Stimulated activated CD8-positive, alpha-beta memory T cell treated with anti-CD3 and anti-CD28 coated beads, Interleukin-4, amount 100 ng/mL, for 48 hours (primary cell): ENCODE results near the gene SMO.
"Not testable (repeated sequence)": the region's sequence is repeated elsewhere in the genome, so short reads cannot be mapped to it uniquely, and the experiment has no call there.

ENCODE experiments used
- DNase-seq: peaks from one replicate; pipeline ENCODE4 v3.0.0-alpha.2; 2020

SMO gene

DNA sequence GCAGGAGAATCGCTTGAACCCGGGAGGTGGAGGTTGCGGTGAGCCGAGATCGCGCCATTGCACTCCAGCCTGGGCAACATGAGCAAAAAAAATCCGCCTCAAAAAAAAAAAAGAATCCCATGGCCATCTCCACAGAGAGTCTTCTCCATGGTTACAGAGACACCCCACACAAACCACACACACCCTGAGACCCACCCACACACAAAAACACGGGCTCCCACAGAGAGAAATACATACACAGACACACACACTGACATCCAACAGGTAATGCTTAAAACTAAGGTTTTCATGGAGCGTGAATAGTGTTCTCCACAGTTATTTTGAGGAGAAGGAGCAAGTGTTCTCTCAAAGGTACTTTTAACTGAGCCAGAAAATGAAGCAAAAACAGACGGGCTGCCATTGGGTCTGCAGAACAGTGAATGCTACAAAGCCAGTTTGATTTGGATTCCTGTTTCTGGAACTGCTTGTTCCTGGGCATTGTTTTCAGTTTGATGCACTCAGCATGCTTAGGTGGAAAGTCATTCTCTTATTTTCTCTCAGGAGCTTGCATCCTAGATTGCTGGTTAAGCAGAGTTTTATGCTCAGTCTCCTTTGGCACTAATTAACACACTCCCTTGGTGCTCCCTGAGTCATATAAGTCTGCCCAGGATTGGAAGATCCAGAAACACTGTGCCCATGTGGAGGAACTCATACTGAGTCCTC lies 51.8 kb downstream of the SMO start:
- DNase-seq = no peak

- no peak for DNase-seq
Observed at GRCh38 chr7:129244220-129244619, 55.8 kb downstream of the SMO start.

GRCh38 chr7:129245533-129245932 lies 57.1 kb downstream of the SMO start:
- DNase-seq = no peak

DNA sequence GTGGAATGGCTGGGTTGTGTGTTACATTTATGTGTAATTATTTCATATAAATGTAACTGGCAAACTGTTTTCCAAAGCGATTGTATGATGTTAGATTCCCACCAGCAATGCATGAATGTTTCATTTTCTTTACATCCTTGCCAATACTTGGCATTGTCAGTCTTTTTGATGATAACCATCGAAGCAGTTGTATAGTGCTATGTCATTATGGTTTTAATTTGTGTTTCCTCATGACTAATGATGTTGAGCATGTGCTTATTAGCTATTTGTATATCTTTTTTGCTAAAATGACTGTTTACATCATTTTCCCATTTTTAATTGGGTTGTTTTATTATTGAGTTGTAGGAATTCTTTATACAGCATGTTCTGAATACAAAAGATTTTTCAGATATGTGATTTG lies 58.7 kb downstream of the SMO start:
- DNase-seq = no peak

GRCh38 chr7:129252128-129252527 lies 63.7 kb downstream of the SMO start:
- no peak for DNase-seq

- not testable (repeated sequence) for DNase-seq
Observed at GRCh38 chr7:129252603-129253002, 64.2 kb downstream of the SMO start.

DNA sequence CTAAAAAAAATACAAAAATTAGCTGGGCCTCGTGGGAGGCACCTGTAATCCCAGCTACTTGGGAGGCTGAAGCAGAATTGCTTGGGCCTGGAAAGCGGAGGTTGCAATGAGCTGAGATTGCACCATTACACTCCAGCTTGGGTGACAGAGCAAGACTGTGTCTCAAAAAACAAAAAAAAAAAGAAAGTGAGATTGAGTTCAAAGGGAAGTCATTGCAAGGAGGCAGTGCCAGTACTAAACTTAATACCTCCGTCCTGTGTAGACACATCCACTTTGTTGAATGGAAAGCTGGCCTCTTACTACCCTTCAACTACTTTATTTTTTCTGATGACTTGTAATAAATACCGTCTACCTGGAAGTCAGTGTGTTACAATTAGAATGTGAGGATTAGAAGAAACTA lies 67.4 kb downstream of the SMO start:
- no peak for DNase-seq

DNA sequence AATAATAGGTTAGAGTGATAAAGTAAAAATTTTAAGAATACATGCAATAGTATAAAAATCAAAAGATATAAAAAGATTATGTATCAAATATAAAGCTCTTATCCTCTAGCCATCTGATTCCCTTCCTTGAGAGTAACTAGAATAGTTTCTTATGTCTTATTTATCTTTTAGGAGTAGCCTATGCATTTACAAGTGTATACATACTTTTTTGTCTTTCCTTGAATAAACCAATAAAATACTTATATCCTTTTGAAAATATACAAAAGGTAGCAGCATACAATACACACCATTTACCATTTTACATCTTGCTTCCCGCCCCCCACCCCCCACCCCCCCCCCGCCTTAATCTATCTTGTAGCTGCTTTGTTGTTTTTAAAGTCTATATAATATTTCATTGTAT lies 67.8 kb downstream of the SMO start:
- DNase-seq = no peak

- DNase-seq = no peak
Observed at GRCh38 chr7:129257168-129257567, 68.7 kb downstream of the SMO start.

- no peak for DNase-seq
Observed at GRCh38 chr7:129258649-129259389, 70.4 kb downstream of the SMO start.

GRCh38 chr7:129262324-129262723 lies 73.9 kb downstream of the SMO start:
- DNase-seq = no peak
